VCaP (cell line): ENCODE measurements around the gene A3GALT2.

Experiments used
- H3K27ac ChIP-seq: fragments of 450-650 bp; 2 replicates; pipeline ENCODE4 v1.5.1; 2017
- TF ChIP-seq, protein P1 (sequence below): fragments of 450-650 bp; conservative IDR thresholded peaks from 2 replicates; pipeline ENCODE4 v1.5.1; 2017; ENCODE audit warnings: mild to moderate bottlenecking, moderate library complexity

The A3GALT2 gene

DNA sequence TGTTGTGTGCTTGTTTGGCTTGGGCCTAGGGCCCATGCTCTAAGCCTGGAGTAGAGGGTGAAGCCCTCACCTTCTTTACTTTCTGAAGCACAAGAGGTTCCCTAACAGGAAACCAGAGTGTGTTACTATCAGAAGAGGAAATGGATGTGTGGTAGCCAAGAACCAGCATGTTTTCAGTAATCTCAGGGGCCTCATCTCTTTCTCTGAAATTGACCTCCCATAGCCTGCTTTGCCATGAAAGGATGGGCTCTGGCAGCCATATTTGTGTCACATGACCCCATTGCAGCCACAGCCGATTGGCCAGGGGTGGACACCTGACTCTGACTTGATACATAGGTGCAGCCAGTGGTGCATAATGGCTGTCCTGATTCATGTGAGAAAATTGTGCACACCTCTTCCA, 18.6 kb downstream of the A3GALT2 start:
- TF ChIP-seq, protein P1, sequence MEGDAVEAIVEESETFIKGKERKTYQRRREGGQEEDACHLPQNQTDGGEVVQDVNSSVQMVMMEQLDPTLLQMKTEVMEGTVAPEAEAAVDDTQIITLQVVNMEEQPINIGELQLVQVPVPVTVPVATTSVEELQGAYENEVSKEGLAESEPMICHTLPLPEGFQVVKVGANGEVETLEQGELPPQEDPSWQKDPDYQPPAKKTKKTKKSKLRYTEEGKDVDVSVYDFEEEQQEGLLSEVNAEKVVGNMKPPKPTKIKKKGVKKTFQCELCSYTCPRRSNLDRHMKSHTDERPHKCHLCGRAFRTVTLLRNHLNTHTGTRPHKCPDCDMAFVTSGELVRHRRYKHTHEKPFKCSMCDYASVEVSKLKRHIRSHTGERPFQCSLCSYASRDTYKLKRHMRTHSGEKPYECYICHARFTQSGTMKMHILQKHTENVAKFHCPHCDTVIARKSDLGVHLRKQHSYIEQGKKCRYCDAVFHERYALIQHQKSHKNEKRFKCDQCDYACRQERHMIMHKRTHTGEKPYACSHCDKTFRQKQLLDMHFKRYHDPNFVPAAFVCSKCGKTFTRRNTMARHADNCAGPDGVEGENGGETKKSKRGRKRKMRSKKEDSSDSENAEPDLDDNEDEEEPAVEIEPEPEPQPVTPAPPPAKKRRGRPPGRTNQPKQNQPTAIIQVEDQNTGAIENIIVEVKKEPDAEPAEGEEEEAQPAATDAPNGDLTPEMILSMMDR = no peak
- no peak overlapping the region for H3K27ac ChIP-seq

DNA sequence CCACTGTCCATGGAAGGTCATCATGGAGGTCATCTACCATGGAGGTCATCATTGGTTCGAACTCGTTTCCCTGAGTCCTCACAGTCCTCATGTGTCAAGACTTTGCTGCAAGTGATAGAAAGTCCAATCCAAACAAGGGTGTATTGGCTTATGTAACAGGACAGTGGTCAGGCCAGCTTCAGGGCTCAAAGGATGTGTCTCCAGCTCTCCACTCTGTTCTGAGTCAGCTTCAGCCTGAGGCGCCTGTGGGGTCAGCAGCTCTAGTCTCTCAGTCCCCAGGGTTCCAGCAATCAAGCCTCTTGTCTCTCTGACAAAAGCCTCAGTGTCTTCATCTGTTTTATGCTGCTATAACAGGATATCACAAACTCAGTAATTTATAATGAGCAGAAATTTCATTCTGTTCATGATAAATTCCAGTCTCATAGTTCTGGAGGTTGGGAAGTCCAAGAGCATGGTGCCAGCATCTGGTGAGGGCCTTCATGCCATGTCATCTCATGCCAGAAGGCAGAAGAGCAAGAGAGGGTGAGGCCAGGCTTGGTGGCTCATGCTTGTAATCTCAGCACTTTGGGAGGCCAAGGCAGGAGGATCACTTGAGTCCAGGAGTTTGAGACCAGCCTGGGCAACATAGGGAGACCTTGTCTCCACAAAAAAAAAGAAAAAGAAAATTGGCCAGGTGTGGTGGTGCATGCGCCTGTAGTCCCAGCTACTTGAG, 19.5 kb downstream of the A3GALT2 start:
- no peak overlapping the region for H3K27ac ChIP-seq
- TF ChIP-seq, protein P1 = no peak

DNA sequence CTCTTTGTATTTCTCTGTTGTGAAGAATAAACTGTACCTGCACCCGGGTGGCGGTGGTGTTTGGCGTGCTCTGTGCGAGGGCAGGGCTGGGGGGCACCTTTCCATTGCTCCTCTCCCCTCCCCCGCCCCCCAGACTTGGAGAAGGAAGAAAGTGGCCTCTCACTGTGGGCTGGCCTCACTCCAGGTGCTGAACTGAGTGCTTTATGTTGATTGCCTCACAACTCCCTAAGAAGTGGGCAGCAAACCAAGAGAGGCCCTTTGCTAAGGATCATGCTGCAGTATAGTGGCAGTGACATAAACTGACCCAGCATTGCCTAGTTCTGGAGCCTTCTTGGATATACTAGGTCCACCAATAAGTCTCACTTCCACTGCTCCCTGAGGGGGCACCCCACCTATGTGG, 20.2 kb downstream of the A3GALT2 start:
- TF ChIP-seq, protein P1 = no peak
- H3K27ac ChIP-seq = no peak overlapping the region

DNA sequence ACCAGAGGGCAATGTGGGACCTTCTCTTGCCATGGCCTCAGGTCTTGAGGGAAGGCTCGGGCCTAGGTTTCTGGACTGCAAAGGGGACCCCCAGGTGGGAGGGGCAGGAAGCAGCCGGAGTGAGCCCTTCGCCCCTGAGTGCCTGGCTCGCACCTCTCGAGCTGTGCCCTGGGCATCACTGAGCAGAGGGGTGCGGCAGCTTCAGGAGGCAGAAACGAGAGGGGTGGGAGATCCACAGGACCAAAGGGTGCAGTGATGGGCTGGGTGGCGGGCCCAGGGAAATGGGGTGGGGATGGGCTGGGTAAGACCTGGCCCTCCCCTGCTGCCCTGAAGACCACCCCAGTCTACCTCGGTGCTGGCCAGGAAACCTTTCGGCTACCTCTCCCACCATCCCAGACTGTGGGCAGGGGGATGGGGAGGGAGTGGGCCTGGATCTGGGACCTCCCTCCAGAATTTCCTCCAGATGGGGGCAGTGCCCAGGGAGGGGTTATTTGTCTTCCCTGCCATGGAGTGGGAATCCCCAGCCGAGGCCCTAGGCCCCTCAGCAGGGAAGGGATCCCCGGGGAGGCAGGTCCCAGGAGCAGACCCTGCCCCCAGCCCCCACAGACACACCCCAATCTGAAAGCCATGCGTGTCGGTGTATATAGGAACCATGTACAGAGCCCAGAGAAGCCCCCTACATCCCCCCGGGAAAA, 21.3 kb downstream of the A3GALT2 start:
- H3K27ac ChIP-seq = no peak overlapping the region
- TF ChIP-seq, protein P1 = no peak

DNA sequence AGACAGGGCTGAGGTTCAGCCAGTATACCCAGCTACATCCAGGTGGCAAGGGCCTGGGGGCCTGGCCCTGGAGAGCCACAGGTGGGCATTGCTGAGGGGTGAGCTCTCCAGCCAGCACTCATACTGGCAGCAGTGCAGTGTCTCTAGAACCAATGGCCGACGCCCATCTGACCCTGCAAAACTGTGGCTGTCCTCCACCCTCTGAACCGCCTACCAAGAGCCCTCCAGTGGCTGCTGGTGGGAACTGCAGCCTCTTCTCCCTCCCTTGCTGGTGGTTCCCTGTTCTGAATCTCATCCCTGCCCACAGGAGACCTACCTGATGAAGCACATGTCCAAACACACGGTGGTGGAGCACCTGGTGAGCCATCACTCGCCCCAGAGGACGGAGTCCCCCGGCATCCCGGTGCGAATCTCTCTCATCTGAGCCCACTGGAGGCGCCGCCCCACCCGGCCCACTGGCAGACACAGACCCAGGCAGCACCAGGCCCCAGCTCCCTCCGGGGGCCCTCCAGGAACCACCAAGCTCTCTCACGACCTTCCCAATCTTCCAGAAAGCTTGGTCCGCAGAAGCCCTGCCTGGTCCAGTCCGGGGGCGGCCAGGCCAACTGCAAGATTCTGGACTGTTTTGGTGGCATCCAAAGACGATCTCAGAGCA, 22.1 kb downstream of the A3GALT2 start:
- TF ChIP-seq, protein P1 = peak; percentile 88
- H3K27ac ChIP-seq = no peak overlapping the region

DNA sequence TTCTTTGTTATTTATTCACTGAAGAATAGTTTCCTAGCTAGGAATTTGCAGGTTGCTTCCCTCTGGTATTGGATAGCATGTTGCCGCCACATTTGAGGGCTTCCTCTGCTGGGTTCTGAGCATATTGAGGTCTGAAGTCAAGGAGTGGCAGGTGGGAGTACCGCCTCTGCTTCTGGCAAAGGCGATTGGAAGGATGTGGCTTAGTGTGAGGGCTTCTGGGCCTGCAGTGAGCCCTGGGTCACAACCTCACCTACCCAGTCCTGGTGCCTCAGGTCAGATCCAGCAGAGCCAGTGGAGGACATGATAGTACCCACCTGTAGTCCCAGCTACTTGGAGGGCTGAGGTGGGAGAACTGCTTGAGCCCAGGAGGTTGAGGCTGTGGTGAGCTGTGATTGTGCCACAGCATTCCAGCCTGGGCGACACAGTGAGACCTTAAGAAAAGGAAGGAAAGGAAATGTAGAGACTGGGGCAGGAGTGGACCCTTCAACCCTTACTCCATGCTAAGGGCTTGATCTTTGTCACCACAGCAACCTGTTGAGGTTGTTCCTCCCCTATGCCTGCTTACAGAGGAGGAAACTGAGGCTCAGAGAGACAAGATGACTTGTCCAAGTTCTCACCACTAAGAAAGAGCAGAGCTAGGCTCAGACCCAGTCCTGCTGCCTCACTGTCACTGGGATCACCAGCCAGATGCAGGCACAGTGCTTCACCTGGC, 22.8 kb downstream of the A3GALT2 start:
- TF ChIP-seq, protein P1 = no peak
- no peak overlapping the region for H3K27ac ChIP-seq

DNA sequence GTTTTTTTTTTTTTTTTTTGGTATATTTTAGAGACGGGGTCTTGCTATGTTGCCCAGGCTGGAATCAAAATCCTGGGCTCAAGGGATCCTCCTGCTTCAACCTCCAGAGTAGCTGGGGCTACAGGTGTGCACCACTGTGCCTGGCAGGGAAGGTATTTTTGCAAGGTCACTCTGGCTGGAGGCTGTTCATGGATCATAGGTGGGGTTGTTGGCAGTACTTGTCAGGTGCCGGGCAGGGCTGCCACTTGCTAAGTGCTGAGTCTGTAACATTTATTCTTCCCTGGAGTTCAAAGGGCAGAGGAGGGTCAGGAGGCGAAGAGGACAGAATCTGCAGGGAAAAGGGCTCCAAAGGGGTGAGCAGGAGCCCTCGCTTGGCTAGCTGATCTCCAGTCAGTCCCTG, 24.1 kb downstream of the A3GALT2 start:
- TF ChIP-seq, protein P1 = no peak
- H3K27ac ChIP-seq = no peak overlapping the region
